22Rv1 (cell line): Measurements from ENCODE around the gene PUDP.

ENCODE experiments used
- ZFX ChIP-seq: fragments of 450-650 bp; IDR thresholded peaks from 2 replicates; pipeline ENCODE4 v1.6.1; 2017; ENCODE audit warnings: antibody characterized with exemption, borderline replicate concordance
- TF ChIP-seq, protein P1 (sequence below): fragments of 450-650 bp; IDR thresholded peaks from 2 replicates; pipeline ENCODE4 v1.5.1; 2017; ENCODE audit warnings: mild to moderate bottlenecking

DNA sequence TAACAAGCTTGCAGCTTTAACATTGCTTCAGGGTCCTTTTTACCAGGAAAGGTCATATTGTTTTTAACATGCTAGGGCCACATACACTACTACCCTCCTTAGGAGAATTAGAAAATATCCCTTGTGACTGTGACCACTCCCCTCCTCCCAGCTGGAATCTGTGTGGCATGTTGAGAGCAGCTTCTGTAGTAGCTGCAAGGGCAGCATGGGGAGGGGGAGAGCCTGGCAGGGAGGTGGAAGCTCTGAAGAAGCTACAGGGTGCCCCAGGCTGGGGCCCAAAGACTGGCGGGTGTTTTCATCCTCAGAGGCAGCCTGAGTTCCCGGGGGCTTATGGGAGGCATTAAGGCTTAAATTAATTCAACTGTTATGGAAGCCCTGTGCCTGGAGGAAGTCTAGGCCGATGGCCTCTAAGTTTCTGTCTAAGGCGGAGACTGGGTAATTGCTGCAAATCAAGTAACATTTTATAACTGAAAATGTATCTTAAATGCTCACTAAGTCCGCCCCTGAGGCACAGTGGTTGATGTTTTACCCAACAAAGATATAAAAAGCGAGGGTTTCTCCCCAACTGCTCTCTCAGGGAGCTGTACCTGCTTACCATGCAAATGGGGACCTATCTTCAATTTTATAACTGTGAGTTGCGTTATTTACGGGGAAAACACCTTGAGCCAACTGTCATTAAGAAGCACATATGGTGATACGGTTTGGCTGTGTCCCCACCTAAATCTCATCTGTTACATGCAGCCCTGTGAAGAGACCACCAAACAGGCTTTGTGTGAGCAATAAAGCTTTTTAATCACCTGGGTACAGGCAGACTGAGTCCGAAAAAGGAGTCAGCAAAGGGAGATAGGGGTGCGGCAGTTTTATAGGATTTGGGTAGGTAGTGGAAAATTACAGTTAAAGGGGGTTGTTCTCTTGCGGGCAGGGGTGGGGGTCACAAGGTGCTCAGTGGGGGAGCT is 37.8 kb downstream of the PUDP start:
- TF ChIP-seq, protein P1, sequence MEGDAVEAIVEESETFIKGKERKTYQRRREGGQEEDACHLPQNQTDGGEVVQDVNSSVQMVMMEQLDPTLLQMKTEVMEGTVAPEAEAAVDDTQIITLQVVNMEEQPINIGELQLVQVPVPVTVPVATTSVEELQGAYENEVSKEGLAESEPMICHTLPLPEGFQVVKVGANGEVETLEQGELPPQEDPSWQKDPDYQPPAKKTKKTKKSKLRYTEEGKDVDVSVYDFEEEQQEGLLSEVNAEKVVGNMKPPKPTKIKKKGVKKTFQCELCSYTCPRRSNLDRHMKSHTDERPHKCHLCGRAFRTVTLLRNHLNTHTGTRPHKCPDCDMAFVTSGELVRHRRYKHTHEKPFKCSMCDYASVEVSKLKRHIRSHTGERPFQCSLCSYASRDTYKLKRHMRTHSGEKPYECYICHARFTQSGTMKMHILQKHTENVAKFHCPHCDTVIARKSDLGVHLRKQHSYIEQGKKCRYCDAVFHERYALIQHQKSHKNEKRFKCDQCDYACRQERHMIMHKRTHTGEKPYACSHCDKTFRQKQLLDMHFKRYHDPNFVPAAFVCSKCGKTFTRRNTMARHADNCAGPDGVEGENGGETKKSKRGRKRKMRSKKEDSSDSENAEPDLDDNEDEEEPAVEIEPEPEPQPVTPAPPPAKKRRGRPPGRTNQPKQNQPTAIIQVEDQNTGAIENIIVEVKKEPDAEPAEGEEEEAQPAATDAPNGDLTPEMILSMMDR, result no peak
- TF ChIP-seq ZFX, result no peak
